ENCODE data around the gene P3H2.

P3H2 gene

GRCh38 chr3:190043741-190044140, 77.0 kb downstream of the P3H2 start:
- no peaks in the 10 kb centered on the region for H3K4me1 ChIP-seq (ENCODE audit: insufficient read depth, low read length)
- no peak overlapping the region for H2AFZ ChIP-seq (ENCODE audit: low read depth, low read length)

GRCh38 chr3:190042558-190042957, 78.1 kb downstream of the P3H2 start:
- no peaks in the 10 kb centered on the region for H3K27me3 ChIP-seq (ENCODE audit: insufficient read depth, low read length, poor library complexity)
- ATAC-seq (ENCODE audit: insufficient read depth, low read depth) = no peak
- no peak for DNase-seq
- H3K27ac ChIP-seq (ENCODE audit: low read length) = no peak overlapping the region
- H2AFZ ChIP-seq (ENCODE audit: low read depth, low read length) = no peak overlapping the region
- no peaks in the 10 kb centered on the region for H3K4me1 ChIP-seq (ENCODE audit: insufficient read depth, low read length)
- H3K9me3 ChIP-seq (ENCODE audit: insufficient read depth, low read length, severe bottlenecking) = no peaks in the 10 kb centered on the region
- no peak overlapping the region for H3K4me3 ChIP-seq (ENCODE audit: low read depth in 1 of 2, low read length in 2 of 2)
- H3K79me2 ChIP-seq (ENCODE audit: insufficient read depth, low read length) = no peaks in the 10 kb centered on the region
- H3K36me3 ChIP-seq (ENCODE audit: insufficient read depth, low read length) = no peaks in the 10 kb centered on the region
- no peak overlapping the region for H3K4me2 ChIP-seq (ENCODE audit: insufficient read depth, low read length)
- no peak for TF ChIP-seq EZH2 (IDR thresholded peaks at IDR 0.05; ENCODE audit: borderline replicate concordance, low read depth, low read length, severe bottlenecking)
- H4K20me1 ChIP-seq (ENCODE audit: insufficient read depth, low read length) = no peaks in the 10 kb centered on the region
- no peak overlapping the region for H3K9ac ChIP-seq (ENCODE audit: low read depth, low read length)

More at GRCh38 chr3:190043741-190044140, 77.0 kb downstream of the P3H2 start:
- no peaks in the 10 kb centered on the region for H3K36me3 ChIP-seq (ENCODE audit: insufficient read depth, low read length)
- no peak overlapping the region for H3K9ac ChIP-seq (ENCODE audit: low read depth, low read length)
- no peak for DNase-seq
- H3K27me3 ChIP-seq (ENCODE audit: insufficient read depth, low read length, poor library complexity) = no peaks in the 10 kb centered on the region
- no peak overlapping the region for H3K27ac ChIP-seq (ENCODE audit: low read length)
- H3K4me2 ChIP-seq (ENCODE audit: insufficient read depth, low read length) = no peak overlapping the region
- TF ChIP-seq EZH2 (IDR thresholded peaks at IDR 0.05; ENCODE audit: borderline replicate concordance, low read depth, low read length, severe bottlenecking) (no peak), CTCF (IDR thresholded peaks at IDR 0.05; ENCODE audit: borderline replicate concordance, extremely low read depth, low read length, poor library complexity, severe bottlenecking) (no peak)
- ATAC-seq (ENCODE audit: insufficient read depth, low read depth) = no peak
- no peaks in the 10 kb centered on the region for H3K9me3 ChIP-seq (ENCODE audit: insufficient read depth, low read length, severe bottlenecking)
- no peaks in the 10 kb centered on the region for H3K79me2 ChIP-seq (ENCODE audit: insufficient read depth, low read length)
- no peak overlapping the region for H3K4me3 ChIP-seq (ENCODE audit: low read depth in 1 of 2, low read length in 2 of 2)
- H4K20me1 ChIP-seq (ENCODE audit: insufficient read depth, low read length) = no peaks in the 10 kb centered on the region

GRCh38 chr3:190041333-190042041, 79.2 kb downstream of the P3H2 start:
- no peaks in the 10 kb centered on the region for H3K9me3 ChIP-seq (ENCODE audit: insufficient read depth, low read length, severe bottlenecking)
- no peak overlapping the region for H3K4me3 ChIP-seq (ENCODE audit: low read depth in 1 of 2, low read length in 2 of 2)
- H3K4me2 ChIP-seq (ENCODE audit: insufficient read depth, low read length) = no peak overlapping the region
- TF ChIP-seq EZH2 (IDR thresholded peaks at IDR 0.05; ENCODE audit: borderline replicate concordance, low read depth, low read length, severe bottlenecking) (no peak), CTCF (IDR thresholded peaks at IDR 0.05; ENCODE audit: borderline replicate concordance, extremely low read depth, low read length, poor library complexity, severe bottlenecking) (no peak)
- no peak overlapping the region for H3K27ac ChIP-seq (ENCODE audit: low read length)
- DNase-seq (no peak), ATAC-seq (ENCODE audit: insufficient read depth, low read depth) (no peak)
- no peaks in the 10 kb centered on the region for H4K20me1 ChIP-seq (ENCODE audit: insufficient read depth, low read length)
- H2AFZ ChIP-seq (ENCODE audit: low read depth, low read length) = no peak overlapping the region
- H3K9ac ChIP-seq (ENCODE audit: low read depth, low read length) = no peak overlapping the region
- H3K4me1 ChIP-seq (ENCODE audit: insufficient read depth, low read length) = no peaks in the 10 kb centered on the region
- no peaks in the 10 kb centered on the region for H3K36me3 ChIP-seq (ENCODE audit: insufficient read depth, low read length)
- H3K27me3 ChIP-seq (ENCODE audit: insufficient read depth, low read length, poor library complexity) = no peaks in the 10 kb centered on the region
- no peaks in the 10 kb centered on the region for H3K79me2 ChIP-seq (ENCODE audit: insufficient read depth, low read length)

GRCh38 chr3:190040145-190040544, 80.6 kb downstream of the P3H2 start:
- DNase-seq = no peak

More at GRCh38 chr3:190040145-190040544, 80.6 kb downstream of the P3H2 start:
- no peaks in the 10 kb centered on the region for H3K27me3 ChIP-seq (ENCODE audit: insufficient read depth, low read length, poor library complexity)
- TF ChIP-seq CTCF (IDR thresholded peaks at IDR 0.05; ENCODE audit: borderline replicate concordance, extremely low read depth, low read length, poor library complexity, severe bottlenecking) (no peak), EZH2 (IDR thresholded peaks at IDR 0.05; ENCODE audit: borderline replicate concordance, low read depth, low read length, severe bottlenecking) (no peak)
- no peaks in the 10 kb centered on the region for H3K79me2 ChIP-seq (ENCODE audit: insufficient read depth, low read length)
- ATAC-seq (ENCODE audit: insufficient read depth, low read depth) = no peak
- H2AFZ ChIP-seq (ENCODE audit: low read depth, low read length) = no peak overlapping the region
- H4K20me1 ChIP-seq (ENCODE audit: insufficient read depth, low read length) = no peaks in the 10 kb centered on the region
- H3K4me2 ChIP-seq (ENCODE audit: insufficient read depth, low read length) = no peak overlapping the region
- H3K27ac ChIP-seq (ENCODE audit: low read length) = no peak overlapping the region
- no peaks in the 10 kb centered on the region for H3K9me3 ChIP-seq (ENCODE audit: insufficient read depth, low read length, severe bottlenecking)
- H3K4me1 ChIP-seq (ENCODE audit: insufficient read depth, low read length) = no peaks in the 10 kb centered on the region
- H3K36me3 ChIP-seq (ENCODE audit: insufficient read depth, low read length) = no peaks in the 10 kb centered on the region
- no peak overlapping the region for H3K4me3 ChIP-seq (ENCODE audit: low read depth in 1 of 2, low read length in 2 of 2)
- no peak overlapping the region for H3K9ac ChIP-seq (ENCODE audit: low read depth, low read length)
